Epithelial cell of proximal tubule (primary cell): ENCODE results near the gene LAPTM5. TPM values are rescaled to one million over a fixed set of nuclear protein-coding genes. Genes with fewer than 3 reads are reported as not detected.

Experiments
- DNase-seq: peaks from one replicate; pipeline ENCODE4 v3.0.0-alpha.2; 2011; ENCODE audit warnings: low read depth
- H3K4me3 ChIP-seq: 2 replicates; pipeline ENCODE4 v1.5.1; 2011; ENCODE audit warnings: low read depth, mild to moderate bottlenecking, low read length
- CTCF ChIP-seq: conservative IDR thresholded peaks from 2 replicates; pipeline ENCODE4 v1.5.1; 2012; ENCODE audit warnings: low read depth, mild to moderate bottlenecking, low read length
- total RNA-seq: library from RNA; depleted of rRNA; stranded (reverse); fragments of >200 nt; gene quantifications from 2 replicates; pipeline ENCODE4 v1.2.3, GENCODE V29; 2015

LAPTM5 gene
- total RNA-seq, 1 donor from 2014 or later = 2.4 TPM

- no peak for TF ChIP-seq CTCF
- DNase-seq = no peak
Observed at GRCh38 chr1:30700528-30701257, 56.9 kb downstream of the LAPTM5 start.

GRCh38 chr1:30699762-30700161 lies 57.8 kb downstream of the LAPTM5 start:
- DNase-seq = no peak

More at GRCh38 chr1:30700528-30701257, 56.9 kb downstream of the LAPTM5 start:
- no peak overlapping the region for H3K4me3 ChIP-seq

GRCh38 chr1:30698401-30698981 lies 59.1 kb downstream of the LAPTM5 start:
- no peak overlapping the region for H3K4me3 ChIP-seq
- TF ChIP-seq CTCF = no peak
- DNase-seq = no peak

More at GRCh38 chr1:30699762-30700161, 57.8 kb downstream of the LAPTM5 start:
- no peak for TF ChIP-seq CTCF
- no peak overlapping the region for H3K4me3 ChIP-seq

GRCh38 chr1:30697571-30698376 lies 59.8 kb downstream of the LAPTM5 start:
- no peak overlapping the region for H3K4me3 ChIP-seq
- TF ChIP-seq CTCF = peak; percentile 33
- DNase-seq = no peak

GRCh38 chr1:30696831-30697230 lies 60.7 kb downstream of the LAPTM5 start:
- DNase-seq = no peak
- no peak for TF ChIP-seq CTCF
- no peak overlapping the region for H3K4me3 ChIP-seq

GRCh38 chr1:30695439-30695841 lies 62.1 kb downstream of the LAPTM5 start:
- no peak for TF ChIP-seq CTCF
- DNase-seq = no peak
- no peak overlapping the region for H3K4me3 ChIP-seq
